ENCODE results near the gene ADRA2C. TPM values are rescaled to one million over a fixed set of nuclear protein-coding genes. Genes with fewer than 3 reads are reported as not detected.

ADRA2C gene
- total and polyA plus RNA-seq, 9 of the 15 experiments (the other 6 are each of a cell fraction or from before 2014, with no cell fraction given), result 0.06 to 0.58 (median 0.14) TPM; not detected in 2

GRCh38 chr4:3785292-3785565, 19.0 kb downstream of the ADRA2C start:
- 2% methylated on average over 5 of the region's 8 CpGs for WGBS (ENCODE audit: insufficient coverage, low coverage, missing lambda C conversion rate)
- Histone ChIP-seq H3K79me2 (ENCODE audit: control insufficient read depth, insufficient read depth, low read length) (no peaks in the 10 kb centered on the region), H2AFZ (ENCODE audit: low read depth, low read length) (no peak overlapping the region), H3K9me3 (replicated peaks; ENCODE audit: control insufficient read depth, insufficient read depth, low read depth, low read length) (no peaks in the 10 kb centered on the region), H3K27ac (ENCODE audit: extremely low read depth, low read depth, low read length) (no peak overlapping the region), H3K4me1 (replicated peaks in 1 of 2; ENCODE audit: control insufficient read depth in 2 of 2, insufficient read depth in 2 of 2, low read length in 2 of 2) (peaks cover 4 to 28% of the 10 kb centered on the region in 2 experiments; a peak in 3 of 5 replicates), H4K20me1 (replicated peaks; ENCODE audit: control insufficient read depth, insufficient read depth, low read length) (0 out of 2 replicates have a peak, but pooled peaks cover 5% of the 10 kb centered on the region), H3K4me3 (no peak overlapping the region), H3K4me2 (ENCODE audit: insufficient read depth, low read length) (no peak overlapping the region), H3K36me3 (ENCODE audit: control insufficient read depth, insufficient read depth, low read length) (no peaks in the 10 kb centered on the region), H3K9ac (ENCODE audit: insufficient read depth in 1 of 2, low read depth in 2 of 2, low read length in 2 of 2) (no peak overlapping the region), H3K27me3 (ENCODE audit: control insufficient read depth in 2 of 2, insufficient read depth in 2 of 2, low read length in 2 of 2) (peaks cover 0 to 18% of the 10 kb centered on the region in 2 experiments; a peak in 2 of 5 replicates), H3K9me1 (ENCODE audit: control insufficient read depth, insufficient read depth, low read length) (no peaks in the 10 kb centered on the region)
- ChIA-PET POLR2A (interaction anchor here (0.8 kb wide), 1 partner anchor 17 kb away, joined by 3 read pairs; no protein-coding TSS in a partner anchor), CTCF (ENCODE audit: low intra/inter-chr PET ratio) (no interaction called here)
- intact Hi-C loops (cut with micrococcal nuclease) (no loop called here), in situ Hi-C loops (cut with MboI) (no loop called here)
- ATAC-seq (no peak), FAIRE-seq (no peak), DNase-seq (ENCODE audit: extremely low read depth in 1 of 4, low spot score in 3 of 4) (no peak)
- TF ChIP-seq CTCF (IDR thresholded peaks at IDR 0.05 in 2 of 3, conservative IDR thresholded peaks at IDR 0.05 in 1 of 3; ENCODE audit: insufficient read depth in 2 of 3, low read depth in 1 of 3, low read length in 3 of 3) (no peak), MAX (CRISPR knock-in tag; IDR thresholded peaks at IDR 0.05) (no peak), ZNF518B (CRISPR knock-in tag; IDR thresholded peaks at IDR 0.05) (no peak), CCNT2 (IDR thresholded peaks at IDR 0.05; ENCODE audit: borderline replicate concordance, extremely low read depth, insufficient read length, low read depth, low read length) (no peak), SNRNP70 (optimal IDR thresholded peaks at IDR 0.05; ENCODE audit: low read depth, low read length) (no peak), TGIF2 (CRISPR knock-in tag; IDR thresholded peaks at IDR 0.05) (no peak)
- BruUV-seq (replicated peaks), result no TSS peak

All from K562 (cell line).